Osteoblast (primary cell): ENCODE data around the gene SESTD1. TPM values are rescaled to one million over a fixed set of nuclear protein-coding genes. Genes with fewer than 3 reads are reported as not detected.

Experiments
- DNase-seq: peaks from one replicate; pipeline ENCODE4 v3.0.0; 2011; ENCODE audit warnings: low spot score, mixed read lengths; ENCODE audit not compliant: insufficient read length; ENCODE audit errors: missing footprints
- H2AFZ ChIP-seq: 2 replicates; pipeline ENCODE4 v1.6.0; 2011; ENCODE audit warnings: mild to moderate bottlenecking, low read length
- H3K27ac ChIP-seq: 2 replicates; pipeline ENCODE4 v1.5.1; 2011; ENCODE audit warnings: mild to moderate bottlenecking, low read depth, low read length, moderate library complexity
- H3K27me3 ChIP-seq: 2 replicates; pipeline ENCODE4 v1.6.0; 2012; ENCODE audit warnings: mild to moderate bottlenecking, control low read depth, inconsistent platforms, low read length, moderate library complexity; ENCODE audit not compliant: insufficient read depth
- H3K36me3 ChIP-seq: 2 replicates; pipeline ENCODE4 v1.5.1; 2011; ENCODE audit warnings: mild to moderate bottlenecking, low read length, control low read depth, moderate library complexity; ENCODE audit not compliant: insufficient read depth
- H3K4me1 ChIP-seq: 2 replicates; pipeline ENCODE4 v1.5.1; 2011; ENCODE audit warnings: mild to moderate bottlenecking, low read length, control low read depth, moderate library complexity; ENCODE audit not compliant: insufficient read depth
- H3K4me2 ChIP-seq: 2 replicates; pipeline ENCODE4 v1.6.0; 2011; ENCODE audit warnings: mild to moderate bottlenecking, low read length; ENCODE audit not compliant: insufficient read depth
- H3K4me3 ChIP-seq: fragments of 200-600 bp; sonication (generic); 3 replicates; pipeline ENCODE4 v1.5.1; 2012; ENCODE audit warnings: mild to moderate bottlenecking, low read length, inconsistent platforms; ENCODE audit not compliant: insufficient read depth
- H3K79me2 ChIP-seq: 2 replicates; pipeline ENCODE4 v1.6.0; 2012; ENCODE audit warnings: mild to moderate bottlenecking, low read length, control low read depth, inconsistent platforms; ENCODE audit not compliant: insufficient read depth
- H3K9me3 ChIP-seq: 2 replicates; pipeline ENCODE4 v1.5.1; 2011; ENCODE audit warnings: low read depth, low read length, control low read depth
- H4K20me1 ChIP-seq: 2 replicates; pipeline ENCODE4 v1.6.0; 2012; ENCODE audit warnings: mild to moderate bottlenecking, low read length, control low read depth; ENCODE audit not compliant: insufficient read depth
- total RNA-seq: library from RNA; depleted of rRNA; stranded (reverse); fragments of >200 nt; gene quantifications from 2 replicates; pipeline ENCODE4 v1.2.3, GENCODE V29; 2012
- TF ChIP-seq, protein P1 (sequence below): IDR thresholded peaks from 2 replicates; pipeline ENCODE4 v1.5.1; 2011; ENCODE audit warnings: mild to moderate bottlenecking, low read depth, low read length, moderate library complexity; ENCODE audit errors: extremely low read depth

SESTD1 gene
- total RNA-seq, 1 donor: 51.0 TPM

DNA sequence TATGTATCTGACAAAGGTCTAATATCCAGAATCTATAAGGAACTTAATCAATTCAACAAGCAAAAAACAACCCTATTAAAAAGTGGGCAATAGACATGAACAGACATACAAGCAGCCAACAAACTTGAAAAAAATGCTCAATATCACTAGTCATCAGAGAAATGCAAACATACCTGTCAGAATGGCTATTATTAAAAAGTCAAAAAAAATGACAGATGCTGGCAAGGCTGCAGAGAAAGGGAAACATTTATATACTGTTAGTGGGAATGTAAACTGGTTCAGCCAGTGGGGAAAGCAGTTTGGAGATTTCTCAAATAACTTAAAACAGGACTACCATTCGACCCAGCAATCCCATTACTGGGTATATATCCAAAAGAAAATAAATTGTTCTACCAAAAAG, 21.6 kb downstream of the SESTD1 start:
- Histone ChIP-seq H3K9me3 (no peaks in the 10 kb centered on the region), H3K27ac (no peak overlapping the region), H3K4me1 (peaks cover 5% of the 10 kb centered on the region), H3K4me3 (no peak overlapping the region), H3K27me3 (no peaks in the 10 kb centered on the region), H3K4me2 (no peak overlapping the region), H3K36me3 (no peaks in the 10 kb centered on the region), H3K79me2 (peaks cover 98% of the 10 kb centered on the region), H2AFZ (no peak overlapping the region), H4K20me1 (peaks cover 2% of the 10 kb centered on the region)
- DNase-seq: no peak
- TF ChIP-seq, protein P1, sequence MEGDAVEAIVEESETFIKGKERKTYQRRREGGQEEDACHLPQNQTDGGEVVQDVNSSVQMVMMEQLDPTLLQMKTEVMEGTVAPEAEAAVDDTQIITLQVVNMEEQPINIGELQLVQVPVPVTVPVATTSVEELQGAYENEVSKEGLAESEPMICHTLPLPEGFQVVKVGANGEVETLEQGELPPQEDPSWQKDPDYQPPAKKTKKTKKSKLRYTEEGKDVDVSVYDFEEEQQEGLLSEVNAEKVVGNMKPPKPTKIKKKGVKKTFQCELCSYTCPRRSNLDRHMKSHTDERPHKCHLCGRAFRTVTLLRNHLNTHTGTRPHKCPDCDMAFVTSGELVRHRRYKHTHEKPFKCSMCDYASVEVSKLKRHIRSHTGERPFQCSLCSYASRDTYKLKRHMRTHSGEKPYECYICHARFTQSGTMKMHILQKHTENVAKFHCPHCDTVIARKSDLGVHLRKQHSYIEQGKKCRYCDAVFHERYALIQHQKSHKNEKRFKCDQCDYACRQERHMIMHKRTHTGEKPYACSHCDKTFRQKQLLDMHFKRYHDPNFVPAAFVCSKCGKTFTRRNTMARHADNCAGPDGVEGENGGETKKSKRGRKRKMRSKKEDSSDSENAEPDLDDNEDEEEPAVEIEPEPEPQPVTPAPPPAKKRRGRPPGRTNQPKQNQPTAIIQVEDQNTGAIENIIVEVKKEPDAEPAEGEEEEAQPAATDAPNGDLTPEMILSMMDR: no peak

DNA sequence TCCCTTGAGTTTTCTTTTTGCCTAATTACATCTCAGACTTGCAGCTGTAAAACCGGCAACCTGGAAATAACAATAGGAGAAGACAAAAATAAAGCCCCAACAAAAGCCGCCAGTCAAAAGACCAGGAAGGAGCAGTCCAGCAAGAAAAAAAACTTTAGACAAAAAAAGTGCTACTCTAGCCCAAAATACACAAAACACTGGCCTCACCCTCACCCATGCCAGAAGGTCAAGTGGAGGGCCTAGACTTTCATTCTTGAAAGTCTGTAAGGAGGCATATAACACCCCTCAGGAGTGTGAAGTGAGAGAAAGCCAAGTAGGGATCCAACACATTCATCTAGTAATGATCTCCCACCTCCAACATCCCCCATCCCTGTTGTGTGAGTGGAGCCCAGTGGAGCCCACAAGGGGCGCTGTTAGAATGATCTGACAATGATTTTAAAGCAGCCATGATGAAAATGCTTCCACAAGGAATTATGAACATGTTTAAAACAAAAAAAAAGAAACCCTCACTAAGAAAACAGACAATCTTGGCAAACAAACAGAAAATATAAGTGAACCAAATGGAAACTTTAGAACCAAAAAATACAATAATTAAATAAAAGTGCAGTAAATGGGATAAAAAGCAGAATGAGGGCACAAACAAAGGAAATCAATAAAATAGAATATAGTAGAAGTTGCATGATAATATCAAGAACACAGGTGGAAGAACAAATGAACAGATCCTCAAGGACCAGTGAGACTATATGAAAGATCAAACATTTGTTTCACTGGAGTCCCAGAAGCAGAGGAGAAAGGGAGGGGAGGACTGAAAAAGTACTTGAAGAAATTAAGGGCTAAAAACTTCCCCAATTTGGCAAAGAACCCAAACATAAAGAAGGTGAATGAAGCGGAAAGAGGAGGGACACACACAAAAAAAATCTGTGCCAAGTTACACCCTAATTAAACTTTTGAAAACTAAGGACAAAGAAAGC, 23.9 kb downstream of the SESTD1 start:
- TF ChIP-seq, protein P1: peak; percentile 14
- peaks cover 17% of the 10 kb centered on the region for H3K4me1 ChIP-seq

GRCh38 chr2:179239838-179240237, 24.8 kb downstream of the SESTD1 start:
- Histone ChIP-seq H3K4me2 (no peak overlapping the region), H3K4me1 (peaks cover 21% of the 10 kb centered on the region), H3K9me3 (no peaks in the 10 kb centered on the region), H2AFZ (no peak overlapping the region), H4K20me1 (no peaks in the 10 kb centered on the region), H3K36me3 (no peaks in the 10 kb centered on the region), H3K27ac (no peak overlapping the region), H3K79me2 (peaks cover 92% of the 10 kb centered on the region), H3K4me3 (no peak overlapping the region), H3K27me3 (no peaks in the 10 kb centered on the region)
- TF ChIP-seq, protein P1: no peak
- no peak for DNase-seq

More for the DNA sequence above, 23.9 kb downstream of the SESTD1 start:
- no peak overlapping the region for H3K4me2 ChIP-seq
- no peak for DNase-seq
- no peaks in the 10 kb centered on the region for H3K9me3 ChIP-seq
- H3K27ac ChIP-seq: no peak overlapping the region
- H3K79me2 ChIP-seq: peaks cover 93% of the 10 kb centered on the region
- peaks cover under 1% of the 10 kb centered on the region for H4K20me1 ChIP-seq
- no peak overlapping the region for H2AFZ ChIP-seq
- H3K27me3 ChIP-seq: no peaks in the 10 kb centered on the region
- no peaks in the 10 kb centered on the region for H3K36me3 ChIP-seq
- H3K4me3 ChIP-seq: no peak overlapping the region

DNA sequence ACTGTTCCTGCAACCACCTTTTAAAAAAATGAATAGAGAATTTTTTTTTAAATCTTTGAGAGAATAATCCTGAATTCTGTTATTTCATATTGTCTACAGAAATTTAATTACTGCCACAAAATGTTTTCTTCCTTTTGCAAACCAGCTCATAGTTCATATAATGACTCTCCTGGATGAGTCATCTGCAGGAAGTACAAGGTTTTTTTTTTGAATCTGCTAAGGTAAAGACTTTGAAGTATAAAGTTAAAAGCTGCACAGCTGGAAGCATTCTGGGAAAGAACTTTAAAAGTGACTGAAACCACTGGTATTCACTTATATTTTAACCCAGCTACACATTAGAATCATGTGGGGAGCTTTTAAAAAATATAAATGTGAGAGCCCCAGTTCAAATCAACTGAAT, 25.4 kb downstream of the SESTD1 start:
- Histone ChIP-seq H3K79me2 (peaks cover 92% of the 10 kb centered on the region), H4K20me1 (no peaks in the 10 kb centered on the region), H3K9me3 (no peaks in the 10 kb centered on the region), H2AFZ (no peak overlapping the region), H3K4me3 (no peak overlapping the region), H3K4me1 (peaks cover 21% of the 10 kb centered on the region), H3K27ac (no peak overlapping the region), H3K4me2 (no peak overlapping the region), H3K27me3 (no peaks in the 10 kb centered on the region), H3K36me3 (no peaks in the 10 kb centered on the region)
- TF ChIP-seq, protein P1: no peak
- DNase-seq: no peak
